Measurements from ENCODE around the gene PCGF1. TPM values are rescaled to one million over a fixed set of nuclear protein-coding genes. Genes with fewer than 3 reads are reported as not detected.

Gene PCGF1
- total and polyA plus RNA-seq, 8 donors = 1.9 to 49.6 (median 14.7) TPM

- intact Hi-C loops (cut with DNase I; ENCODE audit: low total_unique reads) = no loop called here
- WGBS, 5 donors = 58 to 76% (median 66%) methylated on average over 11 to 17 of the region's 17 CpGs
- DNase-seq = no peak
These were observed 48.2 kb upstream of the PCGF1 start for GRCh38 chr2:74555610-74556103.

DNA sequence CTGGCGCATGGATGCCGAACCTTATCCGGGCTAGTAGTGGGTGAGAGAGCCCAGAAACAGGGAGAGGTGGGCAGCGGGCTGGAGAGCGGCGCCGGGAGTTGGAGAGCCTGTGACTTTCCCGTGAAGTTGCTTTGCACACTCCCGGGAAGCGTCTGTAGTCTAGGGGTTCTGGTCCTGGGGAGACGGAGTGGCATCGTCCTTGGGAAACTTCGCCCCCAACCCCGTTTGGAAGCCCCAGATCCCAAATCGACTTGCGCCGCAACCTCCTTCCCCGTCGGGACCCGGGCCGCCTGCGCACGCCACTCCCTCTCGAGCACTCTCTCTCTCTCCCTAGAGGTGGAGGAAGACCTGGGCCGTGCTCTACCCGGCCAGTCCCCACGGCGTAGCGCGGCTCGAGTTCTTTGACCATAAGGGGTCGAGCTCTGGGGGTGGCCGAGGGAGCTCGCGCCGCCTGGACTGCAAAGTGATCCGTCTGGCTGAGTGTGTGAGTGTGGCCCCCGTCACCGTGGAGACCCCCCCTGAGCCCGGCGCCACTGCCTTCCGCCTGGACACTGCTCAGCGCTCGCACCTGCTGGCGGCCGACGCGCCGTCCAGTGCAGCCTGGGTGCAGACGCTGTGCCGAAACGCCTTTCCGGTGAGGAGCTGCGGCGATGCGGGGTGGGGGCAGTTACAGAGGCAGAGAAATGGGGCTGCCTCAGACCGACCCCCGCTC lies 47.5 kb upstream of the PCGF1 start:
- peak in 1 of 4 donors; percentile 1 for TF ChIP-seq POLR2A (IDR thresholded peaks at IDR 0.05)
- no peak for TF ChIP-seq POLR2AphosphoS5 (IDR thresholded peaks at IDR 0.05)
- TF ChIP-seq, protein P1, sequence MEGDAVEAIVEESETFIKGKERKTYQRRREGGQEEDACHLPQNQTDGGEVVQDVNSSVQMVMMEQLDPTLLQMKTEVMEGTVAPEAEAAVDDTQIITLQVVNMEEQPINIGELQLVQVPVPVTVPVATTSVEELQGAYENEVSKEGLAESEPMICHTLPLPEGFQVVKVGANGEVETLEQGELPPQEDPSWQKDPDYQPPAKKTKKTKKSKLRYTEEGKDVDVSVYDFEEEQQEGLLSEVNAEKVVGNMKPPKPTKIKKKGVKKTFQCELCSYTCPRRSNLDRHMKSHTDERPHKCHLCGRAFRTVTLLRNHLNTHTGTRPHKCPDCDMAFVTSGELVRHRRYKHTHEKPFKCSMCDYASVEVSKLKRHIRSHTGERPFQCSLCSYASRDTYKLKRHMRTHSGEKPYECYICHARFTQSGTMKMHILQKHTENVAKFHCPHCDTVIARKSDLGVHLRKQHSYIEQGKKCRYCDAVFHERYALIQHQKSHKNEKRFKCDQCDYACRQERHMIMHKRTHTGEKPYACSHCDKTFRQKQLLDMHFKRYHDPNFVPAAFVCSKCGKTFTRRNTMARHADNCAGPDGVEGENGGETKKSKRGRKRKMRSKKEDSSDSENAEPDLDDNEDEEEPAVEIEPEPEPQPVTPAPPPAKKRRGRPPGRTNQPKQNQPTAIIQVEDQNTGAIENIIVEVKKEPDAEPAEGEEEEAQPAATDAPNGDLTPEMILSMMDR (IDR thresholded peaks at IDR 0.05) = no peak
- H3K27ac ChIP-seq = peak overlapping the region; percentile 88 to 94 (median 91)
- peaks cover 8 to 14% (median 10%) of the 10 kb centered on the region in 4 donors for H3K36me3 ChIP-seq
- H3K4me1 ChIP-seq = peaks cover 0 to 68% (median 41%) of the 10 kb centered on the region in 4 donors
- peak overlapping the region; percentile 78 to 85 (median 80) for H3K4me3 ChIP-seq
- no peaks in the 10 kb centered on the region for H3K27me3 ChIP-seq
- peak; percentile 66 to 81 for DNase-seq
- intact Hi-C loops (cut with DNase I; ENCODE audit: low total_unique reads) = no loop called here
- WGBS, 5 donors = 0 to 3% (median 1%) methylated on average over 26 to 58 of the region's 58 CpGs
- H3K9me3 ChIP-seq = no peaks in the 10 kb centered on the region

More at GRCh38 chr2:74555610-74556103, 48.2 kb upstream of the PCGF1 start:
- no peaks in the 10 kb centered on the region for H3K27me3 ChIP-seq
- H3K4me1 ChIP-seq = peaks cover 0 to 65% (median 41%) of the 10 kb centered on the region in 4 donors
- H3K36me3 ChIP-seq = peaks cover 8 to 14% (median 10%) of the 10 kb centered on the region in 4 donors
- peak overlapping the region; percentile 88 to 94 (median 91) for H3K27ac ChIP-seq
- no peaks in the 10 kb centered on the region for H3K9me3 ChIP-seq
- peak overlapping the region; percentile 78 to 85 (median 80) for H3K4me3 ChIP-seq
- TF ChIP-seq POLR2AphosphoS5 (IDR thresholded peaks at IDR 0.05) (no peak), POLR2A (IDR thresholded peaks at IDR 0.05) (no peak)

GRCh38 chr2:74553892-74554819 lies 46.7 kb upstream of the PCGF1 start, which contains the start of the genes DOK1 and LOXL3:
DOK1 (plus strand) TSS chr2:74554720; CDS start chr2:74554755, 35 bp downstream.
LOXL3 (minus strand) TSS chr2:74553942; CDS start chr2:74552634, 1,308 bp downstream.
- TF ChIP-seq POLR2AphosphoS5 (IDR thresholded peaks at IDR 0.05) = peak in 2 of 3 donors; percentile 45 to 51
- TF ChIP-seq EP300 (IDR thresholded peaks at IDR 0.05) = no peak
- no peaks in the 10 kb centered on the region for H3K9me3 ChIP-seq
- intact Hi-C loops (cut with DNase I; ENCODE audit: low total_unique reads) = no loop called here
- H3K36me3 ChIP-seq = peaks cover 8 to 14% (median 10%) of the 10 kb centered on the region in 4 donors
- no peaks in the 10 kb centered on the region for H3K27me3 ChIP-seq
- H3K4me3 ChIP-seq = peak within 1 kb of the TSS; percentile 78 to 85 (median 80)
- DNase-seq = peak; percentile 90 to 96
- H3K4me1 ChIP-seq = peaks cover 7 to 74% (median 49%) of the 10 kb centered on the region in 4 donors
- 0 to 1% (median 1%) methylated on average over 20 to 73 of the region's 73 CpGs for WGBS, 5 donors
- H3K27ac ChIP-seq = peak within 1 kb of the TSS; percentile 88 to 94 (median 91)

GRCh38 chr2:74552914-74553811 lies 45.7 kb upstream of the PCGF1 start:
- WGBS, 5 donors = 45 to 57% (median 55%) methylated on average over 25 to 27 of the region's 27 CpGs
- Histone ChIP-seq H3K4me3 (peak overlapping the region; percentile 78 to 85 (median 80)), H3K9me3 (no peaks in the 10 kb centered on the region), H3K27me3 (peaks cover 0 to 5% (median 0%) of the 10 kb centered on the region in 3 donors), H3K36me3 (peaks cover 8 to 14% (median 10%) of the 10 kb centered on the region in 4 donors), H3K4me1 (peaks cover 14 to 75% (median 51%) of the 10 kb centered on the region in 4 donors), H3K27ac (peak overlapping the region; percentile 10 to 94 (median 91))
- DNase-seq = peak in 1 of 2 donors; percentile 67
- TF ChIP-seq POLR2A (IDR thresholded peaks at IDR 0.05) (no peak), POLR2AphosphoS5 (IDR thresholded peaks at IDR 0.05) (no peak), EP300 (IDR thresholded peaks at IDR 0.05) (no peak)
- TF ChIP-seq, protein P1 (IDR thresholded peaks at IDR 0.05) = no peak
- intact Hi-C loops (cut with DNase I; ENCODE audit: low total_unique reads) = no loop called here
